PC-3 (cell line): ENCODE results near the gene DAAM1.

Source experiments
- CTCF ChIP-seq: fragments of 300-600 bp; sonication (generic); conservative IDR thresholded peaks from 2 replicates; pipeline ENCODE4 v1.5.1; 2017; ENCODE audit warnings: antibody characterized with exemption, low read depth, mild to moderate bottlenecking, low read length
- EZH2 ChIP-seq: fragments of 300-600 bp; sonication (generic); IDR thresholded peaks from one replicate; pipeline ENCODE4 v1.6.1; 2017; ENCODE audit warnings: antibody characterized with exemption, mild to moderate bottlenecking, low read length; ENCODE audit not compliant: unreplicated experiment
- EZH2phosphoT487 ChIP-seq: fragments of 300-600 bp; sonication (generic); IDR thresholded peaks from 2 replicates; pipeline ENCODE4 v1.6.1; 2018; ENCODE audit warnings: mild to moderate bottlenecking, antibody characterized with exemption, low read length, borderline replicate concordance

DNA sequence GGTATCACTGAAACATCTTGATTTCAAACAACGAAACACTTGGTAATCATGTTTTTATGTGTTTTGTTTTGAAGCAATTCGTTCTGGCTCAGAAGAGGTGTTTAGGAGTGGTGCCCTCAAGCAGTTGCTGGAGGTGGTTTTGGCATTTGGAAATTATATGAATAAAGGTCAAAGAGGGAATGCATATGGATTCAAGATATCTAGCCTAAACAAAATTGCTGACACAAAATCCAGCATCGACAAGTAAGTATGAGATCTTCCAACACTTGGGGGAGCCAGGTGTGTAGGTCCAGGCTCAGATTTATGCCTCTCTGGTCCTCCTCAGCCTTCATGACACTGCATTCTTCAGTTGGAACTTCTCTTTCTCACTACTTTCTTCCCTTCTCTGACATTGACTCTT lies 166.6 kb downstream of the DAAM1 start:
- TF ChIP-seq CTCF (no peak), EZH2phosphoT487 (no peak), EZH2 (no peak)
